K562 (cell line): ENCODE measurements around the gene SLC44A2.

Experiments
- ELF2 ChIP-seq: fragments of 250-450 bp; sonication (Bioruptor Pico); IDR thresholded peaks from 2 replicates; pipeline ENCODE4 v1.5.0; 2021; ENCODE audit warnings: mild to moderate bottlenecking
- JUN ChIP-seq, 2 experiments: sonication (generic) in 1 of 2; formaldehyde crosslinking in 1 of 2; IDR thresholded peaks; 2 replicates each; pipeline versions ENCODE4 v1.6.1 to v1.8.0; 2012 to 2022; ENCODE audit warnings: borderline replicate concordance in 2 of 2, mild to moderate bottlenecking in 2 of 2, improper control_type of control experiment in 1 of 2, low read depth in 1 of 2, low read length in 1 of 2, missing genetic modification reagents in 1 of 2
- POLR2AphosphoS5 ChIP-seq: IDR thresholded peaks from 2 replicates; pipeline ENCODE4 v1.6.1; 2011; ENCODE audit warnings: mild to moderate bottlenecking, low read depth, low read length, moderate library complexity; ENCODE audit not compliant: control insufficient read depth, insufficient read depth
- SMARCB1 ChIP-seq: IDR thresholded peaks from 2 replicates; pipeline ENCODE4 v1.6.1; 2011; ENCODE audit warnings: improper control_type of control experiment, low read depth; ENCODE audit not compliant: insufficient read length
- SREBF2 ChIP-seq: sonication (generic); formaldehyde crosslinking; IDR thresholded peaks from 2 replicates; pipeline ENCODE4 v1.4.0; 2020; ENCODE audit warnings: mild to moderate bottlenecking, missing genetic modification reagents
- THAP7 ChIP-seq: fragments of 250-450 bp; sonication (Bioruptor Pico); IDR thresholded peaks from 2 replicates; pipeline ENCODE4 v1.5.0; 2021
- TOE1 ChIP-seq, 2 experiments: fragments of 450-650 bp in 1 of 2; sonication (generic) in 1 of 2; formaldehyde crosslinking in 1 of 2; IDR thresholded peaks; 2 replicates each; pipeline versions ENCODE4 v1.7.1 to v1.8.0; 2016 to 2022; ENCODE audit warnings: borderline replicate concordance in 2 of 2, mild to moderate bottlenecking in 2 of 2, antibody characterized with exemption in 1 of 2, inconsistent platforms in 1 of 2, low read depth in 1 of 2, missing genetic modification reagents in 1 of 2, moderate library complexity in 1 of 2
- ZFP91 ChIP-seq: sonication (generic); formaldehyde crosslinking; IDR thresholded peaks from 2 replicates; pipeline ENCODE4 v1.8.0; 2022; ENCODE audit warnings: mild to moderate bottlenecking, missing genetic modification reagents
- ZSCAN29 ChIP-seq: fragments of 450-650 bp; IDR thresholded peaks from 2 replicates; pipeline ENCODE4 v1.6.1; 2017

- TF ChIP-seq ZFP91 (CRISPR knock-in tag) (no peak), TOE1 (IDR thresholded peaks at IDR 0.05; ENCODE audit: borderline replicate concordance) (no peak), TOE1 (CRISPR knock-in tag; IDR thresholded peaks at IDR 0.05; ENCODE audit: borderline replicate concordance, low read depth) (no peak), ZSCAN29 (no peak), SREBF2 (CRISPR knock-in tag) (no peak), POLR2AphosphoS5 (no peak), JUN (IDR thresholded peaks at IDR 0.05; ENCODE audit: borderline replicate concordance, low read depth, low read length) (no peak), JUN (CRISPR knock-in tag; IDR thresholded peaks at IDR 0.05; ENCODE audit: borderline replicate concordance) (no peak), THAP7 (no peak), SMARCB1 (no peak), ELF2 (no peak)
These were observed 65.0 kb downstream of the SLC44A2 start for GRCh38 chr19:10690341-10690781.
